Astrocyte (in vitro differentiated cells and primary cell): ENCODE measurements around the gene RGS19. TPM values are rescaled to one million over a fixed set of nuclear protein-coding genes. Genes with fewer than 3 reads are reported as not detected.

Source experiments
- DNase-seq: peaks from one replicate; pipeline ENCODE4 v3.0.0-alpha.2; 2010; ENCODE audit warnings: low read depth
- FAIRE-seq: peaks from 2 replicates; lab custom pipeline; 2011; peaks lifted over from hg19 to GRCh38; lab: Jason Lieb, UNC
- H2AFZ ChIP-seq: 2 replicates; pipeline ENCODE4 v1.6.0; 2012; ENCODE audit warnings: low read depth, low read length, inconsistent platforms
- H3K27ac ChIP-seq: 2 replicates; pipeline ENCODE4 v1.5.1; 2011; ENCODE audit warnings: low read depth, low read length, inconsistent platforms
- H3K27me3 ChIP-seq: 2 replicates; pipeline ENCODE4 v1.6.0; 2011; ENCODE audit warnings: low read length, inconsistent platforms; ENCODE audit not compliant: insufficient read depth
- H3K36me3 ChIP-seq: 2 replicates; pipeline ENCODE4 v1.5.1; 2011; ENCODE audit warnings: low read length, inconsistent platforms; ENCODE audit not compliant: insufficient read depth
- H3K4me1 ChIP-seq: 2 replicates; pipeline ENCODE4 v1.5.1; 2011; ENCODE audit warnings: low read length, inconsistent platforms; ENCODE audit not compliant: insufficient read depth
- H3K4me2 ChIP-seq: 2 replicates; pipeline ENCODE4 v1.6.0; 2012; ENCODE audit warnings: low read length, inconsistent platforms
- H3K4me3 ChIP-seq: 2 replicates; pipeline ENCODE4 v1.5.1; 2011; ENCODE audit warnings: low read depth, mild to moderate bottlenecking, low read length, inconsistent platforms; ENCODE audit not compliant: insufficient read depth
- H3K79me2 ChIP-seq: 2 replicates; pipeline ENCODE4 v1.6.0; 2012; ENCODE audit warnings: mild to moderate bottlenecking, low read length, inconsistent platforms; ENCODE audit not compliant: insufficient read depth
- H3K9ac ChIP-seq: 2 replicates; pipeline ENCODE4 v1.6.0; 2012; ENCODE audit warnings: mild to moderate bottlenecking, low read length, inconsistent platforms
- H3K9me3 ChIP-seq: 2 replicates; pipeline ENCODE4 v1.5.1; 2012; ENCODE audit warnings: low read depth, mild to moderate bottlenecking, low read length, inconsistent platforms; ENCODE audit not compliant: insufficient read depth
- H4K20me1 ChIP-seq: 2 replicates; pipeline ENCODE4 v1.6.0; 2012; ENCODE audit warnings: low read length, inconsistent platforms; ENCODE audit not compliant: insufficient read depth
- H3K27ac Mint-ChIP-seq: one replicate; pipeline ENCODE4 v1.8.0; 2021; ENCODE audit warnings: mild to moderate bottlenecking, mixed read lengths; ENCODE audit not compliant: unreplicated experiment
- H3K27me3 Mint-ChIP-seq: one replicate; pipeline ENCODE4 v1.8.0; 2021; ENCODE audit warnings: low read depth, mixed read lengths; ENCODE audit not compliant: unreplicated experiment
- H3K36me3 Mint-ChIP-seq: one replicate; pipeline ENCODE4 v1.8.0; 2021; ENCODE audit warnings: low read depth, mixed read lengths; ENCODE audit not compliant: unreplicated experiment
- H3K4me1 Mint-ChIP-seq: one replicate; pipeline ENCODE4 v1.8.0; 2021; ENCODE audit warnings: low read depth, mixed read lengths; ENCODE audit not compliant: unreplicated experiment
- H3K4me3 Mint-ChIP-seq: one replicate; pipeline ENCODE4 v1.8.0; 2021; ENCODE audit warnings: mild to moderate bottlenecking, moderate library complexity, mixed read lengths; ENCODE audit not compliant: unreplicated experiment
- H3K9me3 Mint-ChIP-seq: one replicate; pipeline ENCODE4 v1.8.0; 2021; ENCODE audit warnings: mild to moderate bottlenecking, mixed read lengths; ENCODE audit not compliant: unreplicated experiment
- EZH2 ChIP-seq: IDR thresholded peaks from 2 replicates; pipeline ENCODE4 v1.6.1; 2012; ENCODE audit warnings: mild to moderate bottlenecking, low read length, inconsistent platforms; ENCODE audit not compliant: insufficient read depth
- total RNA-seq: library from RNA; stranded (reverse); gene quantifications from 2 replicates; pipeline ENCODE4 v1.2.1, GENCODE V29; 2021
- TF ChIP-seq, protein P1 (sequence below): IDR thresholded peaks from 2 replicates; pipeline ENCODE4 v1.5.1; 2011; ENCODE audit warnings: low read depth, mild to moderate bottlenecking, inconsistent platforms, low read length, moderate library complexity; ENCODE audit not compliant: insufficient read depth

RGS19 gene
- total RNA-seq, 1 donor from 2014 or later: 18.3 TPM

DNA sequence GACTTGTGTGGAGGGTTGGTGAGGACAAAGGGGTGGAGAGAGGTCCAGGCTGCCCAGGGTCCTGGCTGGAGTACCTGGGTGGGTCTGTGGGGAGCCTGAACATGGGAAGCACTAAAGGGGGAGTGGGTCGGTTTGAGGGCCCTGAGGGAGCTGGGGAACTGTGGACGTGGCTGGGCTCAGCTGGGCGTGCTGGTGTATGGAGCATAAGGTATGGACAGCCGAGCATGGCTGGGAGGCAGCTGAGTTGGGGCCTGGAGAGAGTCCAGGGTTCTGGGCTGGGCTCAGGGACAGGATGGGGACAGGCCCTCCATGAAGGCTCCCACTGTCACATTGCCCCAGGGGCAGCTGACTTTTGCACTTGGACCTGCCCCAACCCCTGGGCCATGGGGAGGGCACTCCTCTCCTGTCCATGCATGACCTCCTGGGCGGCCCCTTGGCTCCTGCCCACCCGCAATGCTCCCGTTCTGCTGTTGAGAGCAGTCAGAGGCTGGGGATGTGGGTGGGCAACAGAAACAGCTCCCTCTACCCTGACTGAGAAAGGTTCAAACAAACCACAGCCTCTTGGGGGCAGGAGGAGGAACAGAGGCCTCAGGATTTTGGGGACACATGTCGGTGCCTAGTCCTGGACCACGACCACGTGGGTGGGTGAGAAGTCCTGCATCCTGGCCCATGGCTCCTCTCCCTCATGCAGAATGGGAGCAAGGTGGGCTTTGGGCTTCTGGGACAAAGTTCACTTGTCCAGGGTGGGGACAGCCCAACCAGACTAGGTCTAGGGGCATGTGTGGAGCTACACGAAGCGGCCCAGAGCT, 38.9 kb downstream of the RGS19 start:
- Histone ChIP-seq H2AFZ (no peak overlapping the region), H3K79me2 (no peaks in the 10 kb centered on the region), H3K9me3 (no peaks in the 10 kb centered on the region), H4K20me1 (peaks cover 25% of the 10 kb centered on the region), H3K4me3 (no peak overlapping the region), H3K9ac (no peak overlapping the region), H3K27ac (no peak overlapping the region), H3K36me3 (no peaks in the 10 kb centered on the region), H3K4me2 (no peak overlapping the region), H3K27me3 (peaks cover 42% of the 10 kb centered on the region), H3K4me1 (peaks cover 5% of the 10 kb centered on the region)
- Mint-ChIP-seq H3K27ac (no peak overlapping the region), H3K27me3 (peaks cover 29% of the 10 kb centered on the region), H3K36me3 (no peaks in the 10 kb centered on the region), H3K9me3 (no peaks in the 10 kb centered on the region), H3K4me1 (peaks cover 10% of the 10 kb centered on the region), H3K4me3 (peak overlapping the region; percentile 14)
- TF ChIP-seq, protein P1, sequence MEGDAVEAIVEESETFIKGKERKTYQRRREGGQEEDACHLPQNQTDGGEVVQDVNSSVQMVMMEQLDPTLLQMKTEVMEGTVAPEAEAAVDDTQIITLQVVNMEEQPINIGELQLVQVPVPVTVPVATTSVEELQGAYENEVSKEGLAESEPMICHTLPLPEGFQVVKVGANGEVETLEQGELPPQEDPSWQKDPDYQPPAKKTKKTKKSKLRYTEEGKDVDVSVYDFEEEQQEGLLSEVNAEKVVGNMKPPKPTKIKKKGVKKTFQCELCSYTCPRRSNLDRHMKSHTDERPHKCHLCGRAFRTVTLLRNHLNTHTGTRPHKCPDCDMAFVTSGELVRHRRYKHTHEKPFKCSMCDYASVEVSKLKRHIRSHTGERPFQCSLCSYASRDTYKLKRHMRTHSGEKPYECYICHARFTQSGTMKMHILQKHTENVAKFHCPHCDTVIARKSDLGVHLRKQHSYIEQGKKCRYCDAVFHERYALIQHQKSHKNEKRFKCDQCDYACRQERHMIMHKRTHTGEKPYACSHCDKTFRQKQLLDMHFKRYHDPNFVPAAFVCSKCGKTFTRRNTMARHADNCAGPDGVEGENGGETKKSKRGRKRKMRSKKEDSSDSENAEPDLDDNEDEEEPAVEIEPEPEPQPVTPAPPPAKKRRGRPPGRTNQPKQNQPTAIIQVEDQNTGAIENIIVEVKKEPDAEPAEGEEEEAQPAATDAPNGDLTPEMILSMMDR: no peak
- TF ChIP-seq EZH2: no peak
- no peak for DNase-seq
- FAIRE-seq: no peak

DNA sequence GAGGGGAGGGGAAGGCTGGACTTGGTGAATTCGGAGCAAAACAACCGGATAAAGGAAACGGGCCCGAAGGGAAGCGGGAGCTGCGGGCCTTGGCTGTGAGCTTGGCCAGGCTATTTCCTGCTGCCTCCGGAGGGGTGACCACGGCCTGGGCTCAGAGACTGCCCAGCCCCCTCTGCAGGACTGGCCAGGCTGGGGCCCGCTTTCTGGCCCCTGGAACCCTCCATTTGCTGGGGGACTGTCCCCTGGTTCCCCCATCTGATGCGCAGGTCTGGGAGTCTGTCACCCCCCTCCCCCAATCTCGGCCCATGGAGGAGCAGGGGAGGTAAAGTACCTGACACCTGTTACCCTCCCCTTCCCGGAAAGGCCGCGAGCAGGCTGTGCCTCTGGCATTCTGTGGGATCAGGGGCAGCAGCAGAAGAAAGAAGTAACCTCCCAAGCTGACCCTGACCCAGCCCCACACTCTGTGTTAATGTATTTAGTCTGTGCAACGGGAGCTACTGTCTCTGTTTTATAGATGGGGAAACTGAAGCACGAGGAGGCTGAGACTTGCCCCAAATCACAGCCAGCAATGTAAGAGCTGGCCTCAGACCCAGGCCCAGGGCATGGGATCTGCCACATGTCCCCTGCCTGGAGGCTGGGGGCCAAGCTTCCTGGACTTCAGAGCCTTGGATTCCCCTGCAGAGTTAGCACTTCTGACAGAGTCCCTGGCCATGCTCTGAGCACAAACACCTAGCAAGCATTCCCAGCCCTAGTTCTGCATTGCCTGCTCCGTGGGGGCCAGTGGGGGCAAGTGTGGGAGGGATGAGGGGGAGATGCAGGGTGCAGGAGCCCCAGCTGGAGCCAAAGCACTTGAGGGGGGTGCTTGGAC, 39.8 kb downstream of the RGS19 start:
- TF ChIP-seq, protein P1: no peak
- TF ChIP-seq EZH2: peak; percentile 19
- no peak overlapping the region for H3K9ac ChIP-seq
- peaks cover 10% of the 10 kb centered on the region for H3K4me1 Mint-ChIP-seq
- H3K36me3 ChIP-seq: no peaks in the 10 kb centered on the region
- DNase-seq (no peak), FAIRE-seq (no peak)
- H3K27me3 Mint-ChIP-seq: peaks cover 26% of the 10 kb centered on the region
- H3K9me3 ChIP-seq: no peaks in the 10 kb centered on the region
- H2AFZ ChIP-seq: no peak overlapping the region
- H3K27ac ChIP-seq: no peak overlapping the region
- H3K27me3 ChIP-seq: peaks cover 42% of the 10 kb centered on the region
- H3K79me2 ChIP-seq: no peaks in the 10 kb centered on the region
- peaks cover 4% of the 10 kb centered on the region for H3K4me1 ChIP-seq
- peak overlapping the region; percentile 71 for H3K4me3 Mint-ChIP-seq
- no peak overlapping the region for H3K27ac Mint-ChIP-seq
- H3K4me3 ChIP-seq: peak overlapping the region; percentile 39
- H4K20me1 ChIP-seq: peaks cover 32% of the 10 kb centered on the region
- peaks cover 1% of the 10 kb centered on the region for H3K36me3 Mint-ChIP-seq
- H3K4me2 ChIP-seq: peak overlapping the region; percentile 80
- H3K9me3 Mint-ChIP-seq: peaks cover 2% of the 10 kb centered on the region
